HUES64 (cell line): ENCODE data around the gene MAGI3.
"Not testable (repeated sequence)": the region's sequence is repeated elsewhere in the genome, so short reads cannot be mapped to it uniquely, and the experiment has no call there.

Source experiments
- H3K27ac ChIP-seq: 2 replicates; pipeline ENCODE4 v1.7.0; 2013; ENCODE audit warnings: low read depth, low read length, inconsistent platforms
- H3K27me3 ChIP-seq: 2 replicates; pipeline ENCODE4 v1.6.1; 2013; ENCODE audit warnings: mild to moderate bottlenecking, low read length; ENCODE audit not compliant: insufficient read depth
- H3K36me3 ChIP-seq: 2 replicates; pipeline ENCODE4 v1.6.1; 2013; ENCODE audit warnings: mild to moderate bottlenecking, low read length; ENCODE audit not compliant: insufficient read depth
- H3K4me1 ChIP-seq: 2 replicates; pipeline ENCODE4 v1.6.1; 2013; ENCODE audit warnings: mild to moderate bottlenecking, low read length, moderate library complexity; ENCODE audit not compliant: insufficient read depth
- H3K4me3 ChIP-seq: 2 replicates; pipeline ENCODE4 v1.5.1; 2013; ENCODE audit warnings: mild to moderate bottlenecking, low read length, moderate library complexity
- H3K9ac ChIP-seq: 2 replicates; pipeline ENCODE4 v1.6.1; 2013; ENCODE audit warnings: mild to moderate bottlenecking, low read depth, low read length
- H3K9me3 ChIP-seq: 2 replicates; pipeline ENCODE4 v1.6.1; 2013; ENCODE audit warnings: low read depth, low read length; ENCODE audit not compliant: insufficient read depth
- WGBS: fragments of 150-250, 120-280 bp; methylation state at CpG from one replicate; pipeline ENCODE4 v1.1.7; 2013; ENCODE audit warnings: missing lambda C conversion rate; 5-methylcytosine and 5-hydroxymethylcytosine counted together

MAGI3 gene

DNA sequence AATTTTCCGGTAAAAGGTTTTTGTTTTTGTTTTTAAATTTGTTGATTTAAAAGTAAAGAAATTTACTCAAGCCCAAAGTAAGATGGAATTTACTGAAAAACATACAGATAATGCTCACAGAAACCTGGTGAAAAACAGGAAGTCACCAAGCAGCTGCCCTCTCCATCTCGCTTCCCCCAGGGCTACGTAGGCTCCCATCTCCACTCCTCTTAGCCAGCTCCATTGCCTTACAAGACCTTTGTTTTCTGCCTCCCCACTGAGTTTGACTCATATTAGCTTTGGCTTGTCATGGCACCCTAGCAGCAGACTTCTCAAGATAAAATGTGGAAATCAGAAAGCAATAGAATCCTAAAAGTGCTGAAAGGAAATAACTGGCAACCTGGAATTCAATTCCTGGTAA is 311.1 kb downstream of the MAGI3 start:
- Histone ChIP-seq H3K9ac (no peak overlapping the region), H3K4me1 (peaks cover 14% of the 10 kb centered on the region), H3K27me3 (no peaks in the 10 kb centered on the region), H3K36me3 (peaks cover 56% of the 10 kb centered on the region), H3K4me3 (no peak overlapping the region), H3K27ac (peak overlapping the region; percentile 66), H3K9me3 (peaks cover 3% of the 10 kb centered on the region; the same call in 1 of the 2 replicates)
- 38% methylated on average over 2 of the region's 3 CpGs for WGBS

DNA sequence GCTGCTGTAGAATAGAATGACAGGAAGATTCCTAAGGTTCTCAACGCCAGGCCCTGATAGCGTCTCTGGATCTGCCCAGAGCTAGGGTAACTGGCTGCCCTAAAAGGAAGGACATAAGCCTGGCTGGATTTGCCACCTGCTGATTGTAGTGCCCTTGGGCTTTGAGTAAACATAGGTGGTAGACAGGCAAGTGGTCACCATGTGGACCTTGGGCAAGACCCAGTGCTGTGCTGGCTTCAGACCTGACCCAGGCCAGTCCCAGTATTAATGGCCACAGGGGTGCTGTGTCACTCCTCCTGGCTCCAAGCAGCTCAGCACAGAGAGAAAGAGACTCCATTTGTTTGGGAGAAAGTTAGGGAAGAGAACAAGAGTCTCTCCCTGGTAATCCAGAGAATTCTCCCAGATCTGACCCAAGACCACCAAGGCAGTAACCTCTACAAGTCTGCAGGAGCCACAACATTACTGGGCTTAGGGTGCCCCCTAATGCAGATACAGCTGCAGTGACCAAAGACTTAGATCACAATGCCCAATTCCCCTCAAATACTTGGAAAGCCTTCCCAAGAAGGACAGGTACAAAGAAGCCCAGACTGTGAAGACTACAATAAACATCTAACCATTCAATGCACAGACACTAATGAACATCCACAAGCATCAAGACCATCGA is 324.4 kb downstream of the MAGI3 start:
- H3K9me3 ChIP-seq: peaks cover 17% of the 10 kb centered on the region
- no peak overlapping the region for H3K27ac ChIP-seq
- H3K4me1 ChIP-seq: no peaks in the 10 kb centered on the region
- no peaks in the 10 kb centered on the region for H3K27me3 ChIP-seq
- H3K36me3 ChIP-seq: peaks cover 72% of the 10 kb centered on the region
- 93% methylated on average over 3 of the region's 3 CpGs for WGBS
- H3K4me3 ChIP-seq: no peak overlapping the region
- H3K9ac ChIP-seq: no peak overlapping the region

DNA sequence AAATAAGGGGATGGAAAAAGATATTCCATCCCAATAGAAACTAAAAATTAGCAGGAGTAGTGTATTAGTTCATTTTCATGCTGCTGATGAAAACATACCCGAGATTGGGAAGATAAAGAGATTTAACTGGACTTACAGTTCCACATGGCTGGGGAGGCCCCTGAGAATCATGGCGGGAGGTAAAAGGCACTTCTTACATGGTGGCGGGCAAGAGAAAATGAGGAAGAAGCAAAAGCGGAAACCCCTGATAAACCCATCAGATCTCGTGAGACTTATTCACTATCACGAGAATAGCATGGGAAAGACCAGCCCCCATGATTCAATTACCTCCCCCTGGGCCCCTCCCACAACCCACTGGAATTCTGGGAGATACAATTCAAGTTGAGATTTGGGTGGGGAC is 327.2 kb downstream of the MAGI3 start:
- H3K27me3 ChIP-seq, H3K27ac ChIP-seq, H3K9ac ChIP-seq, H3K4me1 ChIP-seq, H3K4me3 ChIP-seq: not testable (repeated sequence)
- Histone ChIP-seq H3K36me3 (peaks cover 66% of the 10 kb centered on the region), H3K9me3 (peaks cover 35% of the 10 kb centered on the region)
- 91% methylated on average over 3 of the region's 6 CpGs for WGBS

GRCh38 chr1:113718621-113719020 is 328.3 kb downstream of the MAGI3 start:
- not testable (repeated sequence) for H3K27ac ChIP-seq, H3K9ac ChIP-seq, H3K4me3 ChIP-seq, H3K4me1 ChIP-seq, H3K27me3 ChIP-seq
- Histone ChIP-seq H3K9me3 (peaks cover 35% of the 10 kb centered on the region), H3K36me3 (peaks cover 58% of the 10 kb centered on the region)
- 96% methylated on average over 5 of the region's 5 CpGs for whole genome bisulfite sequencing

GRCh38 chr1:113721010-113721409 is 330.7 kb downstream of the MAGI3 start:
- H3K27me3 ChIP-seq: no peaks in the 10 kb centered on the region
- WGBS: no CpG with 5 or more reads among the region's 2 CpGs
- H3K4me3 ChIP-seq: no peak overlapping the region
- peaks cover 70% of the 10 kb centered on the region for H3K36me3 ChIP-seq
- peaks cover 35% of the 10 kb centered on the region for H3K9me3 ChIP-seq
- no peak overlapping the region for H3K27ac ChIP-seq
- no peaks in the 10 kb centered on the region for H3K4me1 ChIP-seq
- no peak overlapping the region for H3K9ac ChIP-seq

GRCh38 chr1:113732802-113733201 is 342.5 kb downstream of the MAGI3 start:
- Histone ChIP-seq H3K36me3 (peaks cover 59% of the 10 kb centered on the region), H3K9ac (no peak overlapping the region), H3K27me3 (no peaks in the 10 kb centered on the region), H3K4me3 (no peak overlapping the region), H3K27ac (no peak overlapping the region), H3K9me3 (no peaks in the 10 kb centered on the region), H3K4me1 (no peaks in the 10 kb centered on the region)
- 95% methylated on average over 3 of the region's 5 CpGs for WGBS

DNA sequence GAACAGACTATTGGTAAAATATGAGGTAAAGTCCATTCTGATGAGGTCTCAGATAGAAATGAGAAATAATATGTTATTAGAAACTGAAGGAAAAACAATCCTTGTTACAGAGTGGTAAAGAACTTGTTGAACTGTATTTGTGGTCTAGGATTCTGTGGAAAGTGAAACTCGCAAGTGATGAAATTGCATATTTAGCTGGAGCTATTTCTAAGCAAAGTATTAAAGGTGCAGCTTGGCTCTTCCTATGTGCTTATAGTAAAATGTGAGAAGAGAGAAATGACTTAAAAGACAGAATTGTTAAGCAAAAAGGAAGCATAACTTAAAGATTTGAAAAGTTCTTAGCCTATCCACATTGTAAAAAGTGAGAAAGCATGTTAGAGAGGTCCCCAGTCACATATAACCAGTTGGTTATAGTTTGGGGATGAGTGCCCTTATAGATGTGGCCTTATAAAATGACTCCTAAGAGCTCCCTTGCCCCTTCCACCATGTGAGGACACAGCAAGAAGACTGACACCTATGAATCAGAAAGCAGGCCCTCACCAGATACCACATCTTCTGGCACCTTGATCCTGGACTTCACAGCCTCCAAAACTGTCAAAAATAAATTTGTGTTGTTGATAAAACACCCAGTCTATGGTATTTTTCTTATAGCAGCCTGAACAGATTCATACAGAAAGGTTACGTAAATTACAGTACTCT is 344.2 kb downstream of the MAGI3 start:
- H3K9ac ChIP-seq: no peak overlapping the region
- no peak overlapping the region for H3K4me3 ChIP-seq
- H3K4me1 ChIP-seq: no peaks in the 10 kb centered on the region
- WGBS: 96% methylated on average over 1 of the region's 2 CpGs
- no peaks in the 10 kb centered on the region for H3K27me3 ChIP-seq
- H3K9me3 ChIP-seq: no peaks in the 10 kb centered on the region
- no peak overlapping the region for H3K27ac ChIP-seq
- peaks cover 69% of the 10 kb centered on the region for H3K36me3 ChIP-seq
